22Rv1 (cell line): ENCODE results near the gene POU1F1.

Source experiments
- H3K27ac ChIP-seq: fragments of 450-650 bp; 2 replicates; pipeline ENCODE4 v1.5.1; 2017
- ZFX ChIP-seq: fragments of 450-650 bp; IDR thresholded peaks from 2 replicates; pipeline ENCODE4 v1.6.1; 2017; ENCODE audit warnings: antibody characterized with exemption, borderline replicate concordance
- TF ChIP-seq, protein P1 (sequence below): fragments of 450-650 bp; IDR thresholded peaks from 2 replicates; pipeline ENCODE4 v1.5.1; 2017; ENCODE audit warnings: mild to moderate bottlenecking

Gene POU1F1, protein sequence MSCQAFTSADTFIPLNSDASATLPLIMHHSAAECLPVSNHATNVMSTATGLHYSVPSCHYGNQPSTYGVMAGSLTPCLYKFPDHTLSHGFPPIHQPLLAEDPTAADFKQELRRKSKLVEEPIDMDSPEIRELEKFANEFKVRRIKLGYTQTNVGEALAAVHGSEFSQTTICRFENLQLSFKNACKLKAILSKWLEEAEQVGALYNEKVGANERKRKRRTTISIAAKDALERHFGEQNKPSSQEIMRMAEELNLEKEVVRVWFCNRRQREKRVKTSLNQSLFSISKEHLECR

DNA sequence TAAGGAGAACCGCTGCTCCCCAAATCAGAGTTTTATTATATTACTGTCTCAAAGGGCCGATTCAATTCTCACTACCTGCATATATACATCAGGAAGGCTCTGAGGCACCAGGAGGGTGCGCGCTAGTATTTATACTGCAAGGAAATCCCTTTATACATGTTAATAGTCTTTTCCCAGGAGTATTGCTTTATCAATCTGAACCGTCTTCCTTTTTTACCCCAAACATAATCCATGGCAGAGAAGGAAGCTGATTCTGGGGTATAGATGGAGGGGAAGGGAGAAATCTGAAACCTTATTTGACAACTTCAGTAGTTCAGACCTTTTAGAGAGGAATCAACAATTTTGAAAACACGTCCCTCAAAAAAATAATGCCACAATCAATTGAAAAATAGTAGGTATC, at the start of gene POU1F1:
Gene POU1F1, minus strand, starts transcription at position 101 of the 400 bp plus-strand sequence. CDS start 122 bp downstream, outside the sequence.
- TF ChIP-seq ZFX = no peak
- TF ChIP-seq, protein P1, sequence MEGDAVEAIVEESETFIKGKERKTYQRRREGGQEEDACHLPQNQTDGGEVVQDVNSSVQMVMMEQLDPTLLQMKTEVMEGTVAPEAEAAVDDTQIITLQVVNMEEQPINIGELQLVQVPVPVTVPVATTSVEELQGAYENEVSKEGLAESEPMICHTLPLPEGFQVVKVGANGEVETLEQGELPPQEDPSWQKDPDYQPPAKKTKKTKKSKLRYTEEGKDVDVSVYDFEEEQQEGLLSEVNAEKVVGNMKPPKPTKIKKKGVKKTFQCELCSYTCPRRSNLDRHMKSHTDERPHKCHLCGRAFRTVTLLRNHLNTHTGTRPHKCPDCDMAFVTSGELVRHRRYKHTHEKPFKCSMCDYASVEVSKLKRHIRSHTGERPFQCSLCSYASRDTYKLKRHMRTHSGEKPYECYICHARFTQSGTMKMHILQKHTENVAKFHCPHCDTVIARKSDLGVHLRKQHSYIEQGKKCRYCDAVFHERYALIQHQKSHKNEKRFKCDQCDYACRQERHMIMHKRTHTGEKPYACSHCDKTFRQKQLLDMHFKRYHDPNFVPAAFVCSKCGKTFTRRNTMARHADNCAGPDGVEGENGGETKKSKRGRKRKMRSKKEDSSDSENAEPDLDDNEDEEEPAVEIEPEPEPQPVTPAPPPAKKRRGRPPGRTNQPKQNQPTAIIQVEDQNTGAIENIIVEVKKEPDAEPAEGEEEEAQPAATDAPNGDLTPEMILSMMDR = no peak
- H3K27ac ChIP-seq = no peak within 1 kb of the TSS

DNA sequence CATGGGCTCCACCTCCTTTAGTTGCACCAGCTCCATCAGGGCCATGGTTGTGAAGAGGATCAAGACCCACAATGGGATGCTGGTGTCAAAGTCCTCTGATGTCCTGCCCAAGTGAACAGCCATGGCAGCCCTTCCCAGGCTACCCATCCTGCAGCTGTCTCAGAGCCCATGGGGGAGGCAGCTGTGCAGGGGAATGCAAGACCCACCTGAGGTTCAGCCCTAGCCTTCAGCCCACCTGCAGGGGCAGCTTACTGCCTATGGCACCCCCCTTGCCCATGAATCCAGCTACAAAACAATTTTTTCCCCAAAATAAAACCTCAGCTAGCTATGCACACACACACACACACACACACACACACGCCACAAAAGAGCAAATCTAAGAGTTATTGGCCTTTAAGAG, 48.2 kb upstream of the POU1F1 start:
- TF ChIP-seq, protein P1 = no peak
- no peak for TF ChIP-seq ZFX
- no peak overlapping the region for H3K27ac ChIP-seq

DNA sequence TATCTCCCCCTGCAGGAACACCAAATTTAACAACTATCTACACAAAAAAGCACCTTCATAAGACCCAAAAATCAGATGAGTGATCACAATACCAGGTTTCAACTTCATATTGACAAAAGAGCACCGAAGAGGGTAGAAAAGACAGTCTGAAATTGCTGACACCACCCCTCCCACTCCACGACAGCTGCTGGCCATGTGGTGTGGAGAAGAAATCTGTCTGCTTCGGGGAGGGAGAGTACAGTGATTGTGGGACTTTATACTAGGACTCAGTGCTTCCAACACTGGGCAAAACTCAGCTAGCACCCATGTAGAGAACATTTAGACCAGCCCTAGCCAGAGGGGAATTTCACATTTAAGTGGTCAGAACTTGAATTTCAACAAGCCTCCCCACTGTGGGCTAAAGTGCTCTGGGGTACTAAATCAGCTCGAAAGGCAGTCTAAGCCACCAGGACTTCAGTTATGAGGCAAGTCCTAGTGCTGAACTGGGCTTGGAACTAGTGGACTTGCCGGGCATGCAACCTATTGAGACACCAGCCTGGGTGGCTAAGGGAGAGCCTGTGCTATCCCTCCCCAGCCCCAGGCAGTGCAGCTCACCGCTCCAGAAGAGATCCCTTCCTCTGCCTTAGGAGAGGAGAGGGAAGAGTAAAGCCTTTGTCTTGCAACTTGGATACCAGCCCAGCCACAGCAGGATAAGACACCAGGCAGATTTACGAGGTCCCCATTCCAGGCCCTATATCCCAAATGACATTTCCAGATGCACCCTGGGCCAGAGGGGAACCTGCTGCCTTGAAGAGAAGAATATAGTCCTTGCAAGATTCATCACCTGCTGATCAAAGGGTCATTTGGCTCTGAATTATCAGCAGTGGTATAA, 44.6 kb upstream of the POU1F1 start:
- TF ChIP-seq, protein P1 = no peak
- no peak for TF ChIP-seq ZFX
- no peak overlapping the region for H3K27ac ChIP-seq

DNA sequence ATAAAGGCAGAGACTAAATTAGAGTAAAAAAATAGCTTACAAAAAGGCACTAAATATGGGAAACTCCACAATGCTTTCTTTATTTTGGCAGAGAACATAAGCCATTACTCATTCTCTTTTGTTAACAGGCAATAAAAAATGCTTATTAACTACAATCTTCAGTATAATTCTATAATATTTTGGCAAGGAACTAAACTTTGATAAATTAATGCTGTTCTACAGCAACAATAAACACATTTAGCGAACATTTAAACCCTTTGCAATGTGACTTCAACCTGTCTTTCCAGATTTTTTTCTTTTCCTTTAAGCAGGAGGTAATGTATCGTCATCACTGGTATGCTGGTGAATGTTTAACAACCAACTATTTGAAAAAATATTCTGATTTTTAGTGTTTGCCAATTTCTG, 42.2 kb upstream of the POU1F1 start:
- H3K27ac ChIP-seq = peak overlapping the region; percentile 61
- TF ChIP-seq, protein P1 = no peak
- no peak for TF ChIP-seq ZFX

DNA sequence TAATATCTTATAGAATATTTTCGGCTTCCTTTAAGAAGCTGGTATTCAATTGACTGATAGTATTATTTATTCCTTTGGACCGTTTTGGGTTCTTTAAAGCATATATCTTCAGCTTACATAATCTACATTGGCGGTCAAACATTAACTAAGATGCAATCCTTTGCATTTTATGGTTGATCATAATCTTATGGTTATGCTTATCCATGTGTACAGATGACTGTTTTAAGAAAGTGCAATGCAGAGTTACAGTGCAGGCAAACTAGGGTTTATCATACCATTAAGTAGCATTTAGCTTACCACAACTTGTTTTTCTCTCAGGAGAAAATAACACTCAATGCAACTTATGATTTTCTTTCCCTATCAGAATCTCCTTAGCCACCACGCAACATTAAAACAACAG, 41.4 kb upstream of the POU1F1 start:
- peak overlapping the region; percentile 61 for H3K27ac ChIP-seq
- TF ChIP-seq ZFX = no peak
- TF ChIP-seq, protein P1 = no peak

DNA sequence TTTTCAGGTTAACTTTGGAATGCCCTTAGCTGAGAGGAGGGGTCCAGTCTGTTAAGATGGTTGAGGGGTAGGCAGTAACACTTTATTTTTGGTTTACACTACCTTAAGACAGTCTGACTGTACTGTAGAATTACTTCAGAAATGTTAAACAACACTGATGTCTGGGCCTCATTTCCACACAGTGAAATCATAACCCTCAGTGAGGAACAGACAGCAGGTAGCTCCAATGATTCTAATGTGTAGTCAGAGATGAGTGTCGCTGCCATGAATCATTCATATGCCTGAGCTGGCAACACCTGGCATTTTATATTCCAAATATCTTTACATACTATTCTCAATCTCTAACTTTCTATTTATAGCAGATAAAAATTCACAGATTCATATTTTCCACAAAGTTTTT, 37.3 kb upstream of the POU1F1 start:
- TF ChIP-seq, protein P1 = no peak
- no peak for TF ChIP-seq ZFX
- H3K27ac ChIP-seq = no peak overlapping the region

DNA sequence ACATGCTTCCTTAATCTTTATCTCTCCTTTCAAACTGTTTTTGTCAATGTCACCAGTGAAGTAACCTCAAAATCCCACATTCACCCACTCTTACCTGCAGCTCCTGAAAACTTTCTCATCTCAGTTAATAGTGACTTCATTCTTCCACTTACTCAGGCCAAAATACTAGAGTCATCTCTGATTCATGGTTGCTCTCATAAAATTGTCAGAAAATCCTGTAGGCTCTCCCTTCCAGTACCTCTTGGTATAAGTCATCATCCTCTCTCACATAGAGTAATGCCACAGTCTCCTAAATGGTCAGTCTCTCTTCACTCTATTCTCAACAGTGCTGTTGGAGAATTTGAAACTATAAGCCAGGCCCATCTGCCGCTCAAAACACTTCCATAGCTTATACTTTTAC, 34.9 kb upstream of the POU1F1 start:
- TF ChIP-seq, protein P1 = no peak
- TF ChIP-seq ZFX = no peak
- H3K27ac ChIP-seq = no peak overlapping the region
